Measurements from ENCODE around the gene PLEKHG4B.

DNA sequence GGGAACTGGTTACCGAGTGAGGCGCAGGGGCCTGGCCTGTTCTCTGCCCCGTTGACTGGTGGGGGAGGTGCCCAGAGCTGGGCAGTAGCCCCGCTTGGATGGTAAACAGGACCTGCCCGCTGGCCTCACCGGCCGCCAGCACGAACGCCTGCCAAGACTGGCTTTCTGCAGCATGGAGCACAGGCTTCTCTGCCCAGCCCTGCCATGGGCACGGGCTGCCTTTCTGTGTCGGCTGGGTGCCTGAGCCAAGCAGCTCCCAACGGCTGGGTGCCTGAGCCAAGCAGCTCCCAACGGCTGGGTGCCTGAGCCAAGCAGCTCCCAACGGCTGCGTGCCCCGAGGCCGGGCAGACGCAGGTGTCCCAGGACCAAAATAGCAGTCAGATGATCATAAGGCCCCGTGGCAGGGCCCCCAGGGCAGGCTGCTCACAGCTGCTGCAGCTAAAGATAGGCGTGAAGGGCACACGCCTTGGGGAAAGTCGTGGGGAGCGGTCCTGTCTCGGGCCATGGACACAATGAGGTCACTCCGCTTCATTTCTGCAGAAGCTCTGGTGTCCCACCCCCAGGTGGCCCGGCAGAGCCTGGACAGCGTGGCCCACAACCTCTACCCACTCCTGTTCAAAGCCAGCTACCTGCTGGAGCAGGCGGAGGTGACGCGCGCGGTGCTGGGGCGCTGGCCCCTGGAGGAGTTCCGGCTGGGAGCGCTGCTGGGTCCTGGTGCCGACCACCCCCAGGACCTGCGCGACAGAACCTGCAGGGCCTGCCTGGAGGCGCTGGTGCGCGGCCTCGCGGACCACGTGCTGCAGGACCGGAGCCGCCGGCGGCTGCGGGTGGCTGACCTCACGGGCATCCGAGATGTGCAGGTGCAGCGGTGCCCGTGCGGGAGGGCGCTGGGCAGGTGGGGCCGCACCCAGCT, 99.3 kb downstream of the PLEKHG4B start, which contains the start of gene LRRC14B:
- TF ChIP-seq, protein P1, sequence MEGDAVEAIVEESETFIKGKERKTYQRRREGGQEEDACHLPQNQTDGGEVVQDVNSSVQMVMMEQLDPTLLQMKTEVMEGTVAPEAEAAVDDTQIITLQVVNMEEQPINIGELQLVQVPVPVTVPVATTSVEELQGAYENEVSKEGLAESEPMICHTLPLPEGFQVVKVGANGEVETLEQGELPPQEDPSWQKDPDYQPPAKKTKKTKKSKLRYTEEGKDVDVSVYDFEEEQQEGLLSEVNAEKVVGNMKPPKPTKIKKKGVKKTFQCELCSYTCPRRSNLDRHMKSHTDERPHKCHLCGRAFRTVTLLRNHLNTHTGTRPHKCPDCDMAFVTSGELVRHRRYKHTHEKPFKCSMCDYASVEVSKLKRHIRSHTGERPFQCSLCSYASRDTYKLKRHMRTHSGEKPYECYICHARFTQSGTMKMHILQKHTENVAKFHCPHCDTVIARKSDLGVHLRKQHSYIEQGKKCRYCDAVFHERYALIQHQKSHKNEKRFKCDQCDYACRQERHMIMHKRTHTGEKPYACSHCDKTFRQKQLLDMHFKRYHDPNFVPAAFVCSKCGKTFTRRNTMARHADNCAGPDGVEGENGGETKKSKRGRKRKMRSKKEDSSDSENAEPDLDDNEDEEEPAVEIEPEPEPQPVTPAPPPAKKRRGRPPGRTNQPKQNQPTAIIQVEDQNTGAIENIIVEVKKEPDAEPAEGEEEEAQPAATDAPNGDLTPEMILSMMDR (IDR thresholded peaks at IDR 0.05), result peak in 1 of 4 experiments; percentile 8
- TF ChIP-seq POLR2A (IDR thresholded peaks at IDR 0.05) (no peak), POLR2AphosphoS5 (IDR thresholded peaks at IDR 0.05) (peak; percentile 13)
